Measurements from ENCODE around the gene HOXB9. TPM values are rescaled to one million over a fixed set of nuclear protein-coding genes. Genes with fewer than 3 reads are reported as not detected.

HOXB9 gene
- total RNA-seq, 2 donors from 2014 or later: not detected

DNA sequence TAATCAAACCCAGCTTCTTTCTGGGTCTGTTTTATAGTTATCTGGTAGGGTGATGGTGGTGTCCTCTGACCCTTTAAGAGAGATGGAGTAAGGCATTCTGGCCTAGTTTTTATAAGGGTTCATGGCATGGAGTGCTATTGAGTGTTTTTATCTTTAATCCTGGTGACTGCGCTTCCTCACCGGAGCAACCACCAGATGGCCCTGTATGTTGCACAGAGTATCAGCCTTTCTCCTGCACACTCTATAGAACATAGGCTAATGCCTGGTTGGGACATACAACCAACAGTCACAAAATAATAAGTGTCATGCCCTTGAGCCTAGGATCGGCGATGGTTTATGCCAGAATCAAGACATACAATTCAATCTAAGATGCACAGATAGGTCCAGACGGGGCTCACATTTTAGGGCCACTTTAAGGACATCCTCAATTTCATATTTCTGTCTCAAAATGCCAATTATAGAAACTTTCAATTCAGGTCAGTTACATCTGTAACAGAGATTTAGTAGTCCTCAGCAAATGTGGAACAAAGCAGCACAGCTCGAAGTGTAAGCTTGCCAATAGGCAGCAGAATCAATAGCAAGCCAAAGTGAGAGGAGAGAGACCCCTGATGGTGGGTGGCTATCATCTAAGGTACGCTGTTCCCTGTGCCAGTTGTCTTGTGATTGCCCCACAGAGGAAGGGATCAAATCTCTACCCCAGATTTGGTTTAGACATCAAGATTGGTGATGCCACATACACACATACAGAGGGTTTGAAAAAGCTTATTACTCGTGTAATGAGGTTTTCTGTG, 37.2 kb upstream of the HOXB9 start:
- Histone ChIP-seq H3K4me1 (ENCODE audit: control insufficient read depth, insufficient read depth, low read length) (no peaks in the 10 kb centered on the region), H3K27me3 (ENCODE audit: control insufficient read depth, insufficient read depth, low read length, poor library complexity, severe bottlenecking) (peaks cover 92% of the 10 kb centered on the region), H3K36me3 (ENCODE audit: control insufficient read depth, insufficient read depth, low read length) (no peaks in the 10 kb centered on the region), H3K4me3 (ENCODE audit: low read length) (no peak overlapping the region), H3K9ac (ENCODE audit: extremely low read depth, low read length, poor library complexity, severe bottlenecking) (no peak overlapping the region), H3K9me3 (ENCODE audit: control insufficient read depth, low read length) (no peaks in the 10 kb centered on the region), H3K27ac (ENCODE audit: low read depth, low read length) (no peak overlapping the region)
- H3K4me1 Mint-ChIP-seq: no peaks in the 10 kb centered on the region
- no peaks in the 10 kb centered on the region for H3K36me3 Mint-ChIP-seq (ENCODE audit: low read depth)
- TF ChIP-seq, protein P1, sequence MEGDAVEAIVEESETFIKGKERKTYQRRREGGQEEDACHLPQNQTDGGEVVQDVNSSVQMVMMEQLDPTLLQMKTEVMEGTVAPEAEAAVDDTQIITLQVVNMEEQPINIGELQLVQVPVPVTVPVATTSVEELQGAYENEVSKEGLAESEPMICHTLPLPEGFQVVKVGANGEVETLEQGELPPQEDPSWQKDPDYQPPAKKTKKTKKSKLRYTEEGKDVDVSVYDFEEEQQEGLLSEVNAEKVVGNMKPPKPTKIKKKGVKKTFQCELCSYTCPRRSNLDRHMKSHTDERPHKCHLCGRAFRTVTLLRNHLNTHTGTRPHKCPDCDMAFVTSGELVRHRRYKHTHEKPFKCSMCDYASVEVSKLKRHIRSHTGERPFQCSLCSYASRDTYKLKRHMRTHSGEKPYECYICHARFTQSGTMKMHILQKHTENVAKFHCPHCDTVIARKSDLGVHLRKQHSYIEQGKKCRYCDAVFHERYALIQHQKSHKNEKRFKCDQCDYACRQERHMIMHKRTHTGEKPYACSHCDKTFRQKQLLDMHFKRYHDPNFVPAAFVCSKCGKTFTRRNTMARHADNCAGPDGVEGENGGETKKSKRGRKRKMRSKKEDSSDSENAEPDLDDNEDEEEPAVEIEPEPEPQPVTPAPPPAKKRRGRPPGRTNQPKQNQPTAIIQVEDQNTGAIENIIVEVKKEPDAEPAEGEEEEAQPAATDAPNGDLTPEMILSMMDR (conservative IDR thresholded peaks at IDR 0.05): peak; percentile 52
- H3K27ac Mint-ChIP-seq: no peak overlapping the region
- peaks cover 93% of the 10 kb centered on the region for H3K27me3 Mint-ChIP-seq (ENCODE audit: insufficient read depth)
- H3K9me3 Mint-ChIP-seq: no peaks in the 10 kb centered on the region
- H3K4me3 Mint-ChIP-seq: no peak overlapping the region
- 80 to 86% methylated on average over 7 to 8 of the region's 8 CpGs for WGBS, 2 experiments (ENCODE audit: insufficient coverage in 1 of 2, insufficient read length in 1 of 2)
- DNase-seq: peak; percentile 59

DNA sequence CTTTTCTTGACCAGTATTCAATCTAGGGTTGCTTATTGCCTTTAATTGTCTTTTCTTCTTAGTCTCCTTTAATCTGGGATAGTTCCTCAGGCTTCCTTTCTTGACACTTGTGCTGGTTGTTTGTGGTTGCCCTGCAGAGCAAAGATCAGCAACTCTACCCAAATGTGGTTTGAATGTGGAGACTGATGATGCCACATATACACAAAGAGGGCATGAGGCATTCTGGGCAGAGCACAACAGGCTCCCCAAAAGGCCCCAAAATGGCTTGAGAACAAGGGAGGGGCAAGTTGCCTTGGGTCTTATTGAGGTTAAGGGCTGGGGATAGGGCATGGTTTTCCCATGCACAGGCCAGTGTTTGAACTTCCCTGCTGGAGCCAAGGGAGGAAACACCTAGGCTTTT, 29.8 kb upstream of the HOXB9 start:
- H3K36me3 Mint-ChIP-seq (ENCODE audit: low read depth): no peaks in the 10 kb centered on the region
- no peaks in the 10 kb centered on the region for H3K9me3 ChIP-seq (ENCODE audit: control insufficient read depth, low read length)
- H3K9me3 Mint-ChIP-seq: no peaks in the 10 kb centered on the region
- no peak overlapping the region for H3K27ac ChIP-seq (ENCODE audit: low read depth, low read length)
- no peaks in the 10 kb centered on the region for H3K4me1 ChIP-seq (ENCODE audit: control insufficient read depth, insufficient read depth, low read length)
- no peak overlapping the region for H3K4me3 ChIP-seq (ENCODE audit: low read length)
- H3K27me3 ChIP-seq (ENCODE audit: control insufficient read depth, insufficient read depth, low read length, poor library complexity, severe bottlenecking): peaks cover 80% of the 10 kb centered on the region
- H3K36me3 ChIP-seq (ENCODE audit: control insufficient read depth, insufficient read depth, low read length): no peaks in the 10 kb centered on the region
- H3K4me1 Mint-ChIP-seq: no peaks in the 10 kb centered on the region
- TF ChIP-seq, protein P1 (conservative IDR thresholded peaks at IDR 0.05): no peak
- DNase-seq: peak; percentile 10
- no peak overlapping the region for H3K27ac Mint-ChIP-seq
- no peak overlapping the region for H3K9ac ChIP-seq (ENCODE audit: extremely low read depth, low read length, poor library complexity, severe bottlenecking)
- peaks cover 91% of the 10 kb centered on the region for H3K27me3 Mint-ChIP-seq (ENCODE audit: insufficient read depth)
- no peak overlapping the region for H3K4me3 Mint-ChIP-seq

DNA sequence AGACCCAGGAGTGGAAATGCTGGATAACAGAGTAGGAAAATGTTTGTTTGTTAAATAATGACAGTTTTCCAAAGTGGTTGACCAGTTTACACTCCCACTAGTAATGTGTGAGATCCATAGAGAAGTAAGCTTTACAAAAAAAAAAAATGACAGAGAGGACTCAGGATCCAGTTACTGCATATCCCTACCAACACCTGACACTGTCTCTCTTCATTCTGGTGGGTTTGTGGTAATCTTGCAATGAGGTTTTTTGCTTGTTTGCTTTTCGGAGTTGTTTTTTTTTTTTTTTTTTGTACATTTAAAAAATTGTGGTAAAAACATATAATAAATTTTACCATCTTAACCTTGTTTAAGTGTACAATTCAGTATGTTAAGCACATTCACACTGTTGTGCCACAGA, 23.6 kb upstream of the HOXB9 start:
- no peak for DNase-seq
- no peak overlapping the region for H3K4me3 ChIP-seq (ENCODE audit: low read length)
- Mint-ChIP-seq H3K36me3 (ENCODE audit: low read depth) (no peaks in the 10 kb centered on the region), H3K4me1 (no peaks in the 10 kb centered on the region), H3K27ac (no peak overlapping the region), H3K4me3 (no peak overlapping the region), H3K9me3 (no peaks in the 10 kb centered on the region), H3K27me3 (ENCODE audit: insufficient read depth) (peaks cover 97% of the 10 kb centered on the region)
- no CpG with 5 or more reads among the region's 1 CpG for WGBS, 2 experiments (ENCODE audit: insufficient coverage in 1 of 2, insufficient read length in 1 of 2)
- H3K27ac ChIP-seq (ENCODE audit: low read depth, low read length): no peak overlapping the region
- no peak overlapping the region for H3K9ac ChIP-seq (ENCODE audit: extremely low read depth, low read length, poor library complexity, severe bottlenecking)
- no peaks in the 10 kb centered on the region for H3K36me3 ChIP-seq (ENCODE audit: control insufficient read depth, insufficient read depth, low read length)
- peaks cover 80% of the 10 kb centered on the region for H3K27me3 ChIP-seq (ENCODE audit: control insufficient read depth, insufficient read depth, low read length, poor library complexity, severe bottlenecking)
- TF ChIP-seq, protein P1 (conservative IDR thresholded peaks at IDR 0.05): no peak
- H3K4me1 ChIP-seq (ENCODE audit: control insufficient read depth, insufficient read depth, low read length): peaks cover 3% of the 10 kb centered on the region
- no peaks in the 10 kb centered on the region for H3K9me3 ChIP-seq (ENCODE audit: control insufficient read depth, low read length)

Measured in endodermal cell (in vitro differentiated cells).